ENCODE results near the gene OASL. TPM values are rescaled to one million over a fixed set of nuclear protein-coding genes. Genes with fewer than 3 reads are reported as not detected.

The OASL gene
- total RNA-seq, 6 donors from 2014 or later: 5.2 to 24.2 (median 17.2) TPM

DNA sequence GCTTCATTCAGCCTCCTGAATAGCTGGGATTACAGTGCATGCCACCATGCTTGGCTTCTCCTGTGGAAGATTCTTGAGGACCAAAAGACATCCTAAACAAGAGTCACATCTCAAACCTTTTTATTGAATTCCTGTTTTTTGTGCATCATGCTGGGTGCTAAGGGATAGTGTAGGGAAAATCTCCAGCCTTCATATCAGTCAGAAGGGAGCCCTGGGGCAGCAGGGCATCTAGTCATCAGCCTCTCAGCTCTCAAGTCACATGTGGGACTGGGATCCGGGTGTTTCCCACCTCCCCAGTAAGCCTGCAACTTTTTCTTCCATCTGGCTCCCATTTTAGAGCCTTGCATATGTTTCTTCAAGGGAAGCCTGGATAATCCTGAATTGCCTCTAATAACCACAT, 25.1 kb upstream of the OASL start:
- no peak for DNase-seq

GRCh38 chr12:121062391-121063045, 23.5 kb upstream of the OASL start:
- H3K36me3 ChIP-seq: no peaks in the 10 kb centered on the region
- no peak overlapping the region for H3K27ac ChIP-seq
- H3K4me3 ChIP-seq: no peak overlapping the region
- H3K9me3 ChIP-seq: no peaks in the 10 kb centered on the region
- DNase-seq (no peak), ATAC-seq (ENCODE audit: low FRiP score in 2 of 2) (no peak)
- 92 to 96% methylated on average over 11 of the region's 11 CpGs for WGBS, 2 donors
- no peak for TF ChIP-seq EP300 (IDR thresholded peaks at IDR 0.05)
- TF ChIP-seq POLR2AphosphoS5 (IDR thresholded peaks at IDR 0.05): no peak
- H3K4me1 ChIP-seq: peaks cover 8 to 14% (median 9%) of the 10 kb centered on the region in 4 donors
- no peaks in the 10 kb centered on the region for H3K27me3 ChIP-seq

More for the DNA sequence above, 25.1 kb upstream of the OASL start:
- H3K9me3 ChIP-seq: no peaks in the 10 kb centered on the region
- WGBS, 2 donors: 88 to 96% methylated on average over 1 of the region's 1 CpG
- no peak overlapping the region for H3K27ac ChIP-seq
- no peaks in the 10 kb centered on the region for H3K36me3 ChIP-seq
- ATAC-seq (ENCODE audit: low FRiP score in 2 of 2): no peak
- no peaks in the 10 kb centered on the region for H3K27me3 ChIP-seq
- H3K4me1 ChIP-seq: peaks cover 8 to 14% (median 9%) of the 10 kb centered on the region in 4 donors
- no peak for TF ChIP-seq POLR2AphosphoS5 (IDR thresholded peaks at IDR 0.05)
- TF ChIP-seq POLR2A (IDR thresholded peaks at IDR 0.05): no peak
- TF ChIP-seq, protein P1, sequence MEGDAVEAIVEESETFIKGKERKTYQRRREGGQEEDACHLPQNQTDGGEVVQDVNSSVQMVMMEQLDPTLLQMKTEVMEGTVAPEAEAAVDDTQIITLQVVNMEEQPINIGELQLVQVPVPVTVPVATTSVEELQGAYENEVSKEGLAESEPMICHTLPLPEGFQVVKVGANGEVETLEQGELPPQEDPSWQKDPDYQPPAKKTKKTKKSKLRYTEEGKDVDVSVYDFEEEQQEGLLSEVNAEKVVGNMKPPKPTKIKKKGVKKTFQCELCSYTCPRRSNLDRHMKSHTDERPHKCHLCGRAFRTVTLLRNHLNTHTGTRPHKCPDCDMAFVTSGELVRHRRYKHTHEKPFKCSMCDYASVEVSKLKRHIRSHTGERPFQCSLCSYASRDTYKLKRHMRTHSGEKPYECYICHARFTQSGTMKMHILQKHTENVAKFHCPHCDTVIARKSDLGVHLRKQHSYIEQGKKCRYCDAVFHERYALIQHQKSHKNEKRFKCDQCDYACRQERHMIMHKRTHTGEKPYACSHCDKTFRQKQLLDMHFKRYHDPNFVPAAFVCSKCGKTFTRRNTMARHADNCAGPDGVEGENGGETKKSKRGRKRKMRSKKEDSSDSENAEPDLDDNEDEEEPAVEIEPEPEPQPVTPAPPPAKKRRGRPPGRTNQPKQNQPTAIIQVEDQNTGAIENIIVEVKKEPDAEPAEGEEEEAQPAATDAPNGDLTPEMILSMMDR (IDR thresholded peaks at IDR 0.05): no peak
- no peak for TF ChIP-seq EP300 (IDR thresholded peaks at IDR 0.05)
- no peak overlapping the region for H3K4me3 ChIP-seq

GRCh38 chr12:121061831-121062230, 22.8 kb upstream of the OASL start:
- no peaks in the 10 kb centered on the region for H3K9me3 ChIP-seq
- no peak overlapping the region for H3K27ac ChIP-seq
- no peak overlapping the region for H3K4me3 ChIP-seq
- peaks cover 8 to 14% (median 9%) of the 10 kb centered on the region in 4 donors for H3K4me1 ChIP-seq
- H3K27me3 ChIP-seq: no peaks in the 10 kb centered on the region
- no peak for TF ChIP-seq POLR2A (IDR thresholded peaks at IDR 0.05)
- TF ChIP-seq, protein P1 (IDR thresholded peaks at IDR 0.05): no peak
- no peak for TF ChIP-seq EP300 (IDR thresholded peaks at IDR 0.05)
- TF ChIP-seq POLR2AphosphoS5 (IDR thresholded peaks at IDR 0.05): no peak
- DNase-seq: no peak
- WGBS, 2 donors: 34 to 54% methylated on average over 2 of the region's 2 CpGs
- ATAC-seq (ENCODE audit: low FRiP score in 2 of 2): no peak
- H3K36me3 ChIP-seq: no peaks in the 10 kb centered on the region

DNA sequence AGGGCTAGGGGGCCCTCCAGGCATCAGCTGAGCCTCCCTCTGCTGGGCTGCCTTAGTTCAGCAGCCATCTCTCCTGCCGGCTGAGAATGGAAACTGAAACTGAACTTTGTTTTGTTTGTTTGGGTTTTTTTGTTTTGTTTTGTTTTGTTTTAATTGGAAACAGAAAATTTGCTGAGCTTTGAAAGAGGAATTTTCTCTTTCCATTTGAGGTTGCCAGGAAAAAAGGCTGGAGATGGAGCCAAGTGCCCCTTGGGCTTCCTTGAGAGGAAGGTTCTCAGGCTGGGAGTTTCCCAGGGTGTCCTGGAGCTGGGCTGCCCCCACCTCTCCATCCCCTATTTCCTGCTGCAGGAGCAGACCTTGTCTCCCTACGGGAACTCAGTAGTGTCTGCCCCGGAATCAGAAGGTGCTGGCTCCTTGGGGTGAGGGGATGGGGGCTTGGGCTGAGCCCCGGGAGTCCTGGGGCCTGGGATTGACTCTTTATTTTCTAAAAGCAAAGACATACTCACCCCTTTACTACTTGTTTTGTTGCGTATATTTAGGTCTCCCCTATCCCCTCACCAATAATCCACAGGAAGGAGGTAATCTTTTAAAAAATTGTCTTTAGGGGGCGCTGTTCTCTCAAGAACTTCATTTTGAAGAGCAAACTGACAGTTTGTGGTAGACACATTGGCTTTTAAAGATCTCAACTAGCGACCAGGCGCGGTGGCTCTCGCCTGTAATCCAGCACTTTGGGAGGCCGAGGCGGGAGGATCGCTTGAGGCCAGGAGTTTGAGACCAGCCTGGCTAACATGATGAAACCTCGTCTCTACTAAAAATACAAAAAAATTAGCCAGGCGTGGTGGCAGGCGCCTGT, 21.3 kb upstream of the OASL start:
- Histone ChIP-seq H3K36me3 (no peaks in the 10 kb centered on the region), H3K27ac (peak overlapping the region; percentile 80 to 87 (median 83)), H3K4me3 (peak overlapping the region in 3 of 4 donors; percentile 31 to 47 (median 46)), H3K9me3 (no peaks in the 10 kb centered on the region), H3K4me1 (peaks cover 8 to 14% (median 9%) of the 10 kb centered on the region in 4 donors), H3K27me3 (no peaks in the 10 kb centered on the region)
- no peak for TF ChIP-seq EP300 (IDR thresholded peaks at IDR 0.05)
- no peak for TF ChIP-seq POLR2A (IDR thresholded peaks at IDR 0.05)
- TF ChIP-seq POLR2AphosphoS5 (IDR thresholded peaks at IDR 0.05): peak in 1 of 2 donors; percentile 39
- TF ChIP-seq, protein P1 (IDR thresholded peaks at IDR 0.05): peak; percentile 12 to 58 (median 50)
- DNase-seq (peak; percentile 24 to 45), ATAC-seq (ENCODE audit: low FRiP score in 2 of 2) (peak; percentile 77 to 83)
- WGBS, 2 donors: 36 to 41% methylated on average over 16 of the region's 16 CpGs

All from upper lobe of left lung (tissue), 6 donors.